GM21717 (cell line): Measurements from ENCODE around the gene SLC34A3.

ENCODE experiments used
- ATAC-seq: cut with Tn5 transposase; IDR thresholded peaks from one replicate; pipeline ENCODE4 v1.9.1; 2021; ENCODE audit warnings: mild to moderate bottlenecking, moderate library complexity; ENCODE audit not compliant: unreplicated experiment

The SLC34A3 gene

GRCh38 chr9:137230705-137231371 is at the start of gene SLC34A3:
Gene SLC34A3 (plus strand): TSS chr9:137230901. CDS start chr9:137231703, 802 bp downstream.
- ATAC-seq: no peak

- ATAC-seq: no peak
Observed at GRCh38 chr9:137181680-137182079, 49.0 kb upstream of the SLC34A3 start.

- no peak for ATAC-seq
Observed at GRCh38 chr9:137182836-137183235, 47.9 kb upstream of the SLC34A3 start.

GRCh38 chr9:137183980-137184595 is 46.6 kb upstream of the SLC34A3 start:
- ATAC-seq: no peak

- no peak for ATAC-seq
Observed at GRCh38 chr9:137184881-137185660, 45.6 kb upstream of the SLC34A3 start.

GRCh38 chr9:137185921-137186320 is 44.8 kb upstream of the SLC34A3 start:
- ATAC-seq: no peak

GRCh38 chr9:137186385-137186784 is 44.3 kb upstream of the SLC34A3 start:
- ATAC-seq: no peak

GRCh38 chr9:137187386-137187785 is 43.3 kb upstream of the SLC34A3 start:
- no peak for ATAC-seq

GRCh38 chr9:137188086-137188489 is 42.6 kb upstream of the SLC34A3 start:
- no peak for ATAC-seq

GRCh38 chr9:137188490-137189296 is 42.0 kb upstream of the SLC34A3 start, which contains the start of the genes ANAPC2 and SSNA1:
Gene ANAPC2 (minus strand): TSS chr9:137188560. CDS start chr9:137188532, 28 bp downstream.
Gene SSNA1 (plus strand): TSS chr9:137188676. CDS start chr9:137188727, 51 bp downstream.
- peak; percentile 48 for ATAC-seq

- ATAC-seq: peak; percentile 7
Observed at GRCh38 chr9:137189297-137190295, 41.1 kb upstream of the SLC34A3 start.

- no peak for ATAC-seq
Observed at GRCh38 chr9:137190315-137190856, 40.3 kb upstream of the SLC34A3 start.

- no peak for ATAC-seq
Observed at GRCh38 chr9:137191245-137191644, 39.5 kb upstream of the SLC34A3 start.

GRCh38 chr9:137191691-137192447 is 38.8 kb upstream of the SLC34A3 start:
- ATAC-seq: no peak

GRCh38 chr9:137192448-137192780 is 38.3 kb upstream of the SLC34A3 start:
- ATAC-seq: no peak

- ATAC-seq: no peak
Observed at GRCh38 chr9:137192859-137193258, 37.8 kb upstream of the SLC34A3 start.

GRCh38 chr9:137193771-137194170 is 36.9 kb upstream of the SLC34A3 start:
- no peak for ATAC-seq

GRCh38 chr9:137194388-137194787 is 36.3 kb upstream of the SLC34A3 start:
- ATAC-seq: no peak

- ATAC-seq: no peak
Observed at GRCh38 chr9:137194909-137195308, 35.8 kb upstream of the SLC34A3 start.
